NCI-H2227 treated with DMSO at 0.1 percent for 48 hours (cell line): ENCODE results near the gene ATR.

Experiments used
- DNase-seq: peaks from one replicate; lab custom pipeline; 2025; lab: John Stamatoyannopoulos, UW

ATR gene

GRCh38 chr3:142523921-142524566 is 54.5 kb downstream of the ATR start:
- no peak for DNase-seq

GRCh38 chr3:142509079-142509478 is 69.5 kb downstream of the ATR start:
- DNase-seq, result no peak

- DNase-seq, result no peak
Observed at GRCh38 chr3:142507241-142507640, 71.3 kb downstream of the ATR start.

GRCh38 chr3:142502187-142502985 is 76.1 kb downstream of the ATR start:
- DNase-seq, result no peak

GRCh38 chr3:142501004-142501926 is 77.3 kb downstream of the ATR start:
- DNase-seq, result no peak

- no peak for DNase-seq
Observed at GRCh38 chr3:142500211-142500610, 78.3 kb downstream of the ATR start.

- no peak for DNase-seq
Observed at GRCh38 chr3:142498397-142499180, 79.9 kb downstream of the ATR start.

GRCh38 chr3:142497729-142498128 is 80.8 kb downstream of the ATR start:
- no peak for DNase-seq

- no peak for DNase-seq
Observed at GRCh38 chr3:142495103-142495502, 83.4 kb downstream of the ATR start.

GRCh38 chr3:142492184-142492583 is 86.3 kb downstream of the ATR start:
- no peak for DNase-seq

- no peak for DNase-seq
Observed at GRCh38 chr3:142489572-142490323, 88.8 kb downstream of the ATR start.

GRCh38 chr3:142484912-142485435 is 93.6 kb downstream of the ATR start:
- no peak for DNase-seq

- DNase-seq, result no peak
Observed at GRCh38 chr3:142481196-142481595, 97.3 kb downstream of the ATR start.

- no peak for DNase-seq
Observed at GRCh38 chr3:142470826-142471225, 107.7 kb downstream of the ATR start.

- no peak for DNase-seq
Observed at GRCh38 chr3:142468456-142468855, 110.1 kb downstream of the ATR start.

GRCh38 chr3:142467768-142468167 is 110.8 kb downstream of the ATR start:
- no peak for DNase-seq

- no peak for DNase-seq
Observed at GRCh38 chr3:142460689-142461088, 117.8 kb downstream of the ATR start.

- no peak for DNase-seq
Observed at GRCh38 chr3:142459929-142460328, 118.6 kb downstream of the ATR start.

GRCh38 chr3:142459096-142459495 is 119.4 kb downstream of the ATR start:
- no peak for DNase-seq

- no peak for DNase-seq
Observed at GRCh38 chr3:142450881-142451280, 127.7 kb downstream of the ATR start.

- DNase-seq, result no peak
Observed at GRCh38 chr3:142450189-142450588, 128.3 kb downstream of the ATR start.
